Ovary (tissue), 3 donors: ENCODE results near the gene MYOF.

Experiments
- CTCF ChIP-seq, 3 donors: fragments of 450-650 bp in 2 of 3; fragments of 200-600 bp in 1 of 3; IDR thresholded peaks; one replicate each; pipeline versions ENCODE4 v1.5.1 to v1.8.0; 2016 to 2022; ENCODE audit warnings: antibody characterized with exemption in 3 of 3, mild to moderate bottlenecking in 1 of 3
- EP300 ChIP-seq: sonication (generic); formaldehyde crosslinking; IDR thresholded peaks from one replicate; pipeline ENCODE4 v1.6.1; 2017; ENCODE audit warnings: antibody characterized with exemption
- POLR2A ChIP-seq: fragments of 450-650 bp; IDR thresholded peaks from one replicate; pipeline ENCODE4 v1.6.1; 2017; ENCODE audit warnings: antibody characterized with exemption, mild to moderate bottlenecking, moderate library complexity
- donor health status: DM: no; HTN: no; CAD: no.

GRCh38 chr10:93300288-93300917 is 181.7 kb downstream of the MYOF start:
- no peak for TF ChIP-seq POLR2A
- TF ChIP-seq EP300: no peak
- no peak for TF ChIP-seq CTCF (IDR thresholded peaks at IDR 0.05)
